Liver (tissue), 3 donors: ENCODE measurements around the gene SEMA3G.

Experiments
- ATF3 ChIP-seq: IDR thresholded peaks from 2 replicates; pipeline ENCODE4 v1.6.1; 2016; ENCODE audit warnings: antibody characterized with exemption
- CTCF ChIP-seq: fragments of 150-350 bp; IDR thresholded peaks from 2 replicates; pipeline ENCODE4 v1.5.1; 2017; ENCODE audit warnings: improper control_type of control experiment, low read depth, low read length; ENCODE audit not compliant: missing input control
- FOXA1 ChIP-seq: IDR thresholded peaks from 2 replicates; pipeline ENCODE4 v1.6.1; 2016; ENCODE audit warnings: antibody characterized with exemption
- HNF4A ChIP-seq, 2 donors: conservative IDR thresholded peaks; 2 replicates each; pipeline ENCODE4 v1.6.1; 2016; ENCODE audit warnings: antibody characterized with exemption in 2 of 2, mild to moderate bottlenecking in 2 of 2
- MAX ChIP-seq: IDR thresholded peaks from 2 replicates; pipeline ENCODE4 v1.6.1; 2016; ENCODE audit warnings: antibody characterized with exemption
- YY1 ChIP-seq: IDR thresholded peaks from 2 replicates; pipeline ENCODE4 v1.6.1; 2016; ENCODE audit warnings: antibody characterized with exemption, mild to moderate bottlenecking
- TF ChIP-seq, protein P1 (sequence below): IDR thresholded peaks from 2 replicates; pipeline ENCODE4 v1.6.1; 2016; ENCODE audit warnings: antibody characterized with exemption, mild to moderate bottlenecking
- donor health status: healthy.
- donor health status: healthy.

DNA sequence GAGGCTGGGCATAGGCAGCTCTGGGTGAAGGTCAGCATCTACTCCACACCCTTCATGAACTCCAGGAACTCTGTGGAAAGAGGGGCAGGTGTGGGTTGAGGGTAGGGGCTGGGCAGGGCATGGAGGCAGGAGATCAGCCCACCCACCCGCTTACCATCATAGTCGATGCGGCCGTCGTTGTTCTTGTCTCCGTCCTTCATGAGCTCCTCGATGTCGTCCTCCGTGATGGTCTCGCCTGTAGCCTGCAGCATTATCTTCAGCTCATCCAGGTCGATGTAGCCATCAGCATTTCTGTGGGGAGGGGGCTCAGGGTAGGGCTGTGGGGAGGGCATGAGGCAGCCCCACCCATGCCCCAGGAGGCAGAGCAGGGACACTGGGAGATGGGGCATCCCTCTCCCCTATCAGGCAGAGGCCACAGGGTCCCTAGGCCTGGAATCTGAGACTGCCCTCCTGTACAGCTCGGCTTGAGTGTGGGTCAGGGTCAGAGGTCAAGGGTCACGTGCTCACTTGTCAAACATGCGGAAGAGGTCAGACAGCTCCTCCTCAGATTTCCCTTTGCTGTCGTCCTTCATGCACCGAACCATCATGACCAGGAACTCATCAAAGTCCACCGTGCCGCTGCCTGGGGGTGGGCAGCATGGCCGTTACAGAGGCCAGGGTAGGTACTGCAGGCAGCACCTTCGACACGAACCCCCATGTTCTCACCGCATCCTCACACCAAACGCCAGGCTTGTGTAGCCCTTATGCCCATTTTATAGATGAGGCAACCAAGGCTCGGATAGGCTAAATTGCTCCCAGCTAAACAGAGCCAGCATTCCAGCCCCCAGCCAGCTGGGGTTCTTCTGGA is 6.6 kb upstream of the SEMA3G start:
- TF ChIP-seq CTCF (no peak), YY1 (no peak), HNF4A (conservative IDR thresholded peaks at IDR 0.05) (no peak), ATF3 (no peak), FOXA1 (no peak), MAX (no peak)
- TF ChIP-seq, protein P1, sequence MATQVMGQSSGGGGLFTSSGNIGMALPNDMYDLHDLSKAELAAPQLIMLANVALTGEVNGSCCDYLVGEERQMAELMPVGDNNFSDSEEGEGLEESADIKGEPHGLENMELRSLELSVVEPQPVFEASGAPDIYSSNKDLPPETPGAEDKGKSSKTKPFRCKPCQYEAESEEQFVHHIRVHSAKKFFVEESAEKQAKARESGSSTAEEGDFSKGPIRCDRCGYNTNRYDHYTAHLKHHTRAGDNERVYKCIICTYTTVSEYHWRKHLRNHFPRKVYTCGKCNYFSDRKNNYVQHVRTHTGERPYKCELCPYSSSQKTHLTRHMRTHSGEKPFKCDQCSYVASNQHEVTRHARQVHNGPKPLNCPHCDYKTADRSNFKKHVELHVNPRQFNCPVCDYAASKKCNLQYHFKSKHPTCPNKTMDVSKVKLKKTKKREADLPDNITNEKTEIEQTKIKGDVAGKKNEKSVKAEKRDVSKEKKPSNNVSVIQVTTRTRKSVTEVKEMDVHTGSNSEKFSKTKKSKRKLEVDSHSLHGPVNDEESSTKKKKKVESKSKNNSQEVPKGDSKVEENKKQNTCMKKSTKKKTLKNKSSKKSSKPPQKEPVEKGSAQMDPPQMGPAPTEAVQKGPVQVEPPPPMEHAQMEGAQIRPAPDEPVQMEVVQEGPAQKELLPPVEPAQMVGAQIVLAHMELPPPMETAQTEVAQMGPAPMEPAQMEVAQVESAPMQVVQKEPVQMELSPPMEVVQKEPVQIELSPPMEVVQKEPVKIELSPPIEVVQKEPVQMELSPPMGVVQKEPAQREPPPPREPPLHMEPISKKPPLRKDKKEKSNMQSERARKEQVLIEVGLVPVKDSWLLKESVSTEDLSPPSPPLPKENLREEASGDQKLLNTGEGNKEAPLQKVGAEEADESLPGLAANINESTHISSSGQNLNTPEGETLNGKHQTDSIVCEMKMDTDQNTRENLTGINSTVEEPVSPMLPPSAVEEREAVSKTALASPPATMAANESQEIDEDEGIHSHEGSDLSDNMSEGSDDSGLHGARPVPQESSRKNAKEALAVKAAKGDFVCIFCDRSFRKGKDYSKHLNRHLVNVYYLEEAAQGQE: no peak
